Activated naive CD4-positive, alpha-beta T cell (primary cell): ENCODE data around the gene SLC25A14.

Source experiments
- DNase-seq, 4 experiments: peaks; one replicate each; lab custom pipeline; 2025; lab: John Stamatoyannopoulos, UW

The SLC25A14 gene

DNA sequence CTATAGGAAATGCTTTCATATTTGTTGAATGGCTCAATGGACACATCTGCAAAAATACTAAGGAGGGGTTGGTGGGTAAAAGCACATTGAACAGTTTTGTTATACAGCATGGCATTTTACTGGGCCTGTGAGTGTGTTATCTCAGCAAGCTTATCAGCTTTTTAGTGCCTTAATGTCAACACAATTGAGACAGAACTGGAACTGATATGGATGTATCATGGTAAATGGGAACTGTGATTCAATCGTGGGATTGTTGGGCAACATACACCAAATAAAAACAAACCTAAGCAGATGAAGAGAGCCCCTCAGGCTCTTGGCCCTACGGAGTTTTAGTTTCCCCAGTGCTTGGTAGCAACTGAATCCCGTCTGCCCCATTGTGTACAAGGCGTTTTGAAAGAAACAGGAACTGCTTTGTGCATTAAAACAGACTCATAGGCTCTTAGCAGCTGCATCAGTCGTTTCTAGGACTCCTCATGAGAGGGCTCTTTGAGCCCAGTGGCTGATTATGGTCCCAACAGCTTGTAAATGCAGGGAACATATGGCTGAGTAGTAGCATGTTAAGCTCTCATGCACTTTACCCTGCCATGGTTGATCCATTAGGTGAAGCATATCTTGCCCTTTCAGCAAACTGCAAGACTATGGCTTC, 38.4 kb downstream of the SLC25A14 start:
- DNase-seq: no peak

DNA sequence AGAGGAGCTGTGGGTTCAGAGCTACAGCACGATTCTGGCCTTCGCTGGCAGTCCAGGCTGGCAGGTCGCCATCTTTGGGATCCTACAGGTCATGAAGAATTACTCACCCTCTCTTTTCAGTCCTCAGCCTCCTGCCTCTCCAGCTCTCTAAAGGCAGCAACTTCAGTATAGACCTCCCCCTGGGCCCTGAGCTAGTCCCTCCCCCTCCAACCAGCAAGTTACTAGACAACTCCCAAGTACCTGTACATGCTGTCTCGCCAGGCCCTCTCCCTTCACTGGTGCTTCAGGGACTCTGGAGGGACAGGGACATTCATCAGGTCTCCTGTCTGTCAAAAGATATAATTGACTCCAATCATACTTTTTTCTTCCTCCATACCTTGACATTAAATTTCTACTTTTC, 45.8 kb downstream of the SLC25A14 start, which contains the start of gene GPR119:
GPR119 (minus strand) TSS at position 155 of the 400 bp plus-strand sequence. CDS start 227 bp downstream, outside the sequence.
- DNase-seq: no peak

DNA sequence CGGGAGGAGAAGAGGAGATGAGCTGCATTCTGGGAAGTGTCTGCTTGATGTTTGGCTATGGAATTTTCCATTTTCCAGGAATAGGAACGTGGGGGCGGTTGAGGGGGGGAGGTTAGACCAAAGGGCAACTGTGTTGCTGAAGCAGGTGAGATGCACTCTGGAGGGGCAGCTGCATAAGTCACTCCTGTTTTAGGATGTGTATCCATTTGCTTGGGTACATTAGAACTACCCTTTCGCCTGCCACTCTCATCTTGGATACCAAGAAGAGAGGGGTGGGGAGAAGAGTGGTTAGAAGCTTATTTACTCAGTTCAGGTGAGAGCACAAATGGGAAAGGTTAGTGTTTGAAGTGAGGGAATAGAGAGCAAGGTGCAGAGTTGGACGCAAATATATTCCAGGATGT, 46.7 kb downstream of the SLC25A14 start:
- no peak for DNase-seq

DNA sequence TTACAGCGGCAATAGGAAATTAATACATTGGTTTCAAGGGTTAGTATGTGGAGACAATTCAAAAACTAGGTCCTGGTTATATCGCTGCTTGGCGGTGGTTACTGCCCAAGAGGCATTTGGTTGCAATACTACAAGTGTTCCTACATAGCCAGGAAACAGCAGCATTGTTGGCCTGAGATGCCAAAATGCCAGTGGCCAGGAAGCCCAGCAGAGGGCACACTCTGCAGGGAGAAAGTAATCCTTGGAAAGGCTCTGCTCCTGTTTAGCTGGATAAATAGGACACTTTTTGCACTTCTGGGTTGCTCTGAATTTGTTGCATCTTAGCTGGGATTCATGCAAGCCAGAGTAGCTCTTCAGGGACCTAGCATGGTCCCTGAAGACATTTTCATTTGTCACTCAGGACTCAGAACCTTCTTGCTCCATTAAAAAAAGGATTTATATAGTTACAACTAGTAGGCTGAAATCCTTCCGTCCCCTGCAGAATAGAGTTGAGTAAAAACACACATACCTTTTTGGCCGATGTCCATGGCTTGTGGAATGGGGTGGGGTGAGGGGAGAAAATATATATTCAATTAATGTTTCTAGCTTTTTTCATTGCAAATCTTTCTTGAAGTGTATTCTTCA, 53.8 kb downstream of the SLC25A14 start:
- no peak for DNase-seq

DNA sequence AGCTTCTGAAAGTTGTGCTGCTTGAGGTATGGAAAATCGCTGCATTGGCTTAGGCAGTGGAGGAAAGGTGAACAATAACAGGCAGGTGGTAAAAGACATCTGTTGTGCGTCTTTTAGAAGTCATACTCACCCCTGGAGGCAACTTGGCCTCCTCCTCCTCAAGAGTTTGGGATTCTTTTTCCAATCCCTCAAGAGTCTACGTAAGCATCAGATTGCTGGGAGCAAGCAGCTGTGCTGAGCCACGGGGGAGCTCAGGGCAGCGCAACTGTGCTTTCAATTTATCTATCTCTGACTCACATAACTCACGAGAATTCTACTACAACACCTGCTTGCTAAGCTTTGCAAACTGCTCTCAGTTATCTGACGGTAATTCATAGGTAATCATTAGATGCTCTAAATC, 55.6 kb downstream of the SLC25A14 start:
- DNase-seq: no peak

DNA sequence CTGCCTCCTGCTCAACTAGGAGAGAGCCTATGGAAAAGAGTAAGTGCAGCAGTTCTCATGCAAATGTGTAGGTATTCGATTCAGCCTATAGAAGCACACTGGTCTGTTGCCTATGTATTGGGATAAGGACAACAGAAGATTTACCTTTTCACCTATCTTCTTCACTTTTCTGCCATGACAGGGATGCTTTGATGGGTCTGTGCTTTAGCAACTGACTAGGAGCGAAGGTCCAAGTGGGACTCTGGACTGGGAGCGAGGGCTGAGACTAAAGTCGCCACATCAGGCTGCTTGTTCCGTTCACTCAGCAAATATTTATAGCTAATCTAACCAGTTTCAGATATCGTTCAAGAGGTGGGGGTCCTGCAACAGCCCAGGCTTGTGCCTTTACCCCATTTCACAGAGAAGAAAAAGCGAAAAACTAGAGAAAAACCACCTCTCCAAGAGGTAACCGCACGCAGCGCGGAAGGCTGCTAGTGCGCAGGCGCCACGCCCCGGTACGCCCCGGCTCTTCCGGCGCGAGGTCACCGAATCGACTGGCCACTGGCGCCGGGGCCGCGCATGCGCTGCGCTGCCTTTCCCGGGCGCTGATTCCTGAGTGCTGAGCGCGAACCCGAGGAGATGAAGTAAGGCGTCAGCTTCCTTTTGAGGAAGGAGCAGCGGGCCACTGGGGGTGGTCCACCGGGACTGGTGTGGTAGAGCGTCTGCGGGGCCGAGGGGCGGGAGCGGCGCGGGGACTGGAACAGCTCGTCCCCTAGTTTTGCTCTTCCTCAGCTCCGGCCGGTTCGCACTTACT, 61.9 kb downstream of the SLC25A14 start, which contains the start of gene RBMX2:
RBMX2 (plus strand) TSS at position 573 of the 793 bp plus-strand sequence; CDS start at position 619, 46 bp downstream.
- peak; percentile 10 to 51 (median 21) for DNase-seq

DNA sequence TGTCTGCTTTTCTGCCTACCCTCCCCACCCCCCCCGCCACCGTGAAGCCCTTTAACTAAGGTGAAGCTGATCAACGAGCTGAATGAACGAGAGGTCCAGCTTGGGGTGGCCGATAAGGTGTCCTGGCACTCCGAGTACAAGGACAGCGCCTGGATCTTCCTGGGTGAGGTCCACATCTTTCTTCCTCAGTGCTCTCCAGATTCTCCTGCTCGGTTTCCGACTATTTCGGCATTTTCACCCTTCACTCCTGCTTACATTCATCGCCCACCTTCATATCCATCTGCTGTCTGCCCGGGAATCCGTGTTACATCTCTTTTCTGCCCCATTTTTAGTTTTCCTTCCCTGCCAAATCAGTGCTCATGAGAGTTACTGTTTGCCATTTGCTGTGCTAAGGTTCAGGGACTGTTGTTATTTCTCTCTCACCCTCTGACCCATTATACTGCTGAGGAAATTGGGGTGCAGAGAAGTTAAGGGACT, 62.5 kb downstream of the SLC25A14 start:
- no peak for DNase-seq

DNA sequence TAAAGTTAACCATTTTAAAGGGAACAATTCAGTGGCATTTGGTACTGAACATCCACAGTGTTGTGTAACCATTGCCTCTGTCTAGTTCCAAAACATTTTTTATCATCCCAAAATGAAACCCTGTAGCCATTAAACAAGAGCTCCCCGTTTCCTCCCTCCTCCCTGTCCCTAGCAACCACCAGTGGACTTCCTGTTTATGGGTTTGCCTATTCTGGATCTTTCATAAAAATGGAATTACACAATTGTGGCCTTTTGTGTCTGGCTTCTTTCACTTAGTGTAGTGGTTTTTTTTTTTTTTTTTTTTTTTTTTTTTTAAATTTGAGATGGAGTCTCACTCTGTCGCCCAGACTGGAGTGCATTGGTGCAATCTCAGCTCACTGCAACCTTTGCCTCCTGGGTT, 73.7 kb downstream of the SLC25A14 start:
- DNase-seq: no peak

DNA sequence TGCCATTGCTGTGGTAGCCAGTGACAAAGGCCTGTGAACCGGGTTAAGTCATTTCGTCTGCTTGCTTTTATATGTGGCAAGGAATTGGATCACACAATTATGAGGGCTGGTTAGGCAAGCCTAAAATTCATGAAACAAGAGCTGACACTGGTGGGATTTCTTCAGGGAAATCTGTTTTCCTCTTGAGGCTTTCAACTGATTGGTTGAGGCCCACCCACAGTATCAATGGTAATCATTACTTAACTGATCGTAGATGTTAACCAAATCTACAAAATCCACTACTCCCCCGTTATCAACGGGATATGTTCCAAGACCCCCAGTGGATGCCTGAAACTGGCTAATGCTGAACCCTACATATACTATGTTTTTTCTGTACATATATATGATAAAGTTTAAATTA, 75.1 kb downstream of the SLC25A14 start:
- DNase-seq: no peak

DNA sequence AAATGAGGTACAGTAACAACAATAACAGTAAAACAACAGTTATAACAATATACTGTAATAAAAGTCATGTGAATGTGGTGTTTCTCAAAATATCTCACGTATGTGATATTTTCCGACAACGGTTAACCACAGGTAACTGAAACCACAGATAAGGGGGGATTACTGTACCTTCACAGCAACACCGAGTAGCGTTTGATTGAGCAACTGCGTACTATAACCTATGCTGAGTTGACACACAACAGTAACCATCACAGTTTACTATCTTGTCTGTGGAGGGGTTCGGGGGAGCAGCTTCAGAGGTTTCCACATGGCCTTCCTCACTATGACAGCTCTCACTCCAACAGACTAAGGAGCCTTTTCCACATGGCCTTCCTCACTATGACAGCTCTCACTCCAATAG, 75.5 kb downstream of the SLC25A14 start:
- DNase-seq: no peak

DNA sequence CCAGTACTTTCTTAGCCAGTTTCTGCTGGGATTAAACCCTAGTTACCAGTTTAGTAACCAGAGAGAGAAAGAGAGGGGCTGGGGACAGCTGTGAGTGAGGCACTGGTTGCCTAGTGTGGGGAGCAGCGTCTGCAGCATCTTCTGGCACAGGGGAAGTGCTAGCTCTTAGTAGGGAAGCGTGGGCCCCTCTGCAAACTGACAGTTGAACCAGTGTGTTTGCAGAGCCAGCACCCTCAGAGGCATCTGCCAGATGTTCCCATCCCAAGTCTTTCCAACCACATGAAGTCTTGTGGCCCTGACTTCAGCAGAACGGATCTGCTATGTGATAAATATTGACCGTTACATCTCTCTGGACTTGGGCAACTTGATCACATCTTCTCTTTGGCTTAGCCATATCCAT, 77.1 kb downstream of the SLC25A14 start:
- DNase-seq: no peak

DNA sequence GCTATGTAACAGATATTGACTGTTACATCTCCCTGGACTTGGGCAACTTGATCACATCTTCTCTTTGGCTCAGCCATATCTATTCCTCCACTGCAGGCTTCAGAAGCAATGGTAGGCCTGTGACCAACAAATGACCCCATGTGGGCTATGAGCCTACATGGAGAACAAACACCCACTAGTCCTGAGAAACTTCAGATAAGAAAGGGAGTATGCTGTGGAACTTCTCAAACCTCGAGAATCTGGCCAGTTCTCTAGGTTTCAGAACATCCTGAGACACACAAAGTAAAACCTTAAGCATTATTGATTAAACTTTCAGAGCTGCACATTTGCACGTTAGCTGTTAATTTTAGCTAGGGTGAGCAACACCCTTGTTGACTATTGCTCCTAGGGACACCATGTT, 78.3 kb downstream of the SLC25A14 start:
- DNase-seq: no peak

DNA sequence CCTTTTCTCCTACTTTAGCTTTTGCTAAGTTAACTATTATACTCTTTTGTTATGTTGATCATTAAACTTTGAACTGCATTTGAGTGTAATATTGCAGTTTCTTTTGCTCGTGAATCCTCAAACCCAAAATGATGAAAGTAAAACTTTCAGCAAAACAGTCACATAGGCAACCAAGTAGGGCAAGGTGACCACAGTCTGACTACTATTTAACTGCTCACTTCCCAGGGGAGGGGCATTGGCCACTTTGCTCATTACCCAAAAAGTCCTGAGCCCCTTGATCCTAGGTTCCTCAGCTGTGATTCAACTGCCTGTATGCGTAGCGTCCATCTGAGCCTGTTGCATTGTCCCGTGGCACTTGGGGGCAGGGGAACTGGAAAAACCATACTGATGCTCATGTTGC, 79.0 kb downstream of the SLC25A14 start:
- no peak for DNase-seq

DNA sequence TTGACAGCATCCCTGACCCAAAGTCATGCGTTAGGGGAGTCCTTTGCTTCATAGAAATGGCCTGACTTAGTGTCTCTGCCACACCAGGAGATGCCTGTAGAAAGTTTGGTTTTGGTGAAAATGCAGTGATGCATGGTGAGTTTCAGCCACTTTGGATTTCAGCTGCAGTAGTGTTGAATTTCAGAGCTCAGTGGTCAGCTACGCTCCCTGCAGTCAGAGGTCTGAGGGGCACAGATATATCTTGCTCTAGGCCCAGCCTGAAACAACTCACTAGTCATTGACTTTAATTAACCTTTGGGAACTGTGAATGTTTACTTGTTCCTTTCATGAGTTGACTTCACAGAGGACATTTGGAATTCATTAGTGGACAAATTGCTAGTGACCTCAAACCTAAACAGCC, 79.5 kb downstream of the SLC25A14 start:
- DNase-seq: no peak
